ENCODE measurements around the gene MTHFD2L.
"Not testable (repeated sequence)": the region's sequence is repeated elsewhere in the genome, so short reads cannot be mapped to it uniquely, and the experiment has no call there.

Gene MTHFD2L

DNA sequence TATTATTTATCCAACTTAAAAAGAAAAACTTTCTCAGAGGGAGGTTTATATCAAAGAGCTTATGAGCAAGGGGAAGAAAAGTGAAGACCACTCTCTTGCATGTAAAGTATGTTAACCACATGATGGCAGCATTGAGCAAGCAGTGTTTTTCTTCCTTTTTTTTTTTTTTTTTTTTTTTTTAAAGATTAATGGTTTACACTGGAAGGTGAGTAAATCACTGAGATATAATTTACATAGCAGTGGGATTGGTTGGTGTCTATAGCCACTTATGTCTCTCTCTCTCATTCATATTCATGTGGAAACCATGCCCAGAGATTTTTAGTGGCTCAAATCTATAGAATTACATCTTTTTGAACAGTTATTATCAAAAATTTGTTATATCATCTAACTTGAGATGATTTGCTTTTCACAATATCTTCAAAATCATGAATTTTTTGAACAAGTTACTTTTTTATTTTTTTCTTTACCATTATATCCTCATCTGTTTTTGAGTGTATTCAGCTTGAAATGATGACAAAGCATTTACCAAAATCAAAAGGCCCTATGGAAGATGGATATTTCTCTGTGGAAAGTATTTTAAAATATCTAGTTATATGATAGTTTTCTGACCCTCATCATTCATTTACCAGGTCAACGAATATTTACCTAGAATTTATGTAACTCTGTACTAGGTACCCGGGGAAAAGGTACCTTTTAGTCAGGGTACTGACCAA is 31.6 kb downstream of the MTHFD2L start:
- DNase-seq (ENCODE audit: low read depth, low spot score) = no peak

GRCh38 chr4:74190332-74190731 is 32.4 kb downstream of the MTHFD2L start:
- DNase-seq (ENCODE audit: low read depth, low spot score) = no peak

DNA sequence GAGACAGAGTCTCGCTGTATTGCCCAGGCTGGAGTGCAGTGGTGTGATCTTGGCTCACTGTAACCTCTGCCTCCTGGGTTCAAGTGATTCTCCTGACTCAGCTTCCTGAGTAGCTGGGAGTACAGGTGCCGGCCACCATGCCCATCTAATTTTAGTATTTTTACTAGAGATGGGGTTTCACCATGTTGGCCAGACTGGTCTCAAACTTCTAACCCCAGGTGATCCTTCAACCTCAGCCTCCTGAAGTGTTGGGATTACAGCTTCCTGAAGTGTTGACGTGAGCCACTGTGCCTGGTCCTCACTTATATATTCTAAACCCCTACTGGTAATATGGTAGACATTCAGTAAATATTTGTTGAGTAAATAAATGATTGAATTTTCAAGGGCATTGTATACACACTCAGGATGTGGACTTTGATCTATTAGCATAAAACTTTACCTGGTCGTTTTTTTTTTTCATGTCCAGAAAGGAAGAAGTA is 33.0 kb downstream of the MTHFD2L start:
- DNase-seq (ENCODE audit: low read depth, low spot score) = no peak

GRCh38 chr4:74197080-74197479 is 39.2 kb downstream of the MTHFD2L start:
- DNase-seq (ENCODE audit: low read depth, low spot score) = no peak

DNA sequence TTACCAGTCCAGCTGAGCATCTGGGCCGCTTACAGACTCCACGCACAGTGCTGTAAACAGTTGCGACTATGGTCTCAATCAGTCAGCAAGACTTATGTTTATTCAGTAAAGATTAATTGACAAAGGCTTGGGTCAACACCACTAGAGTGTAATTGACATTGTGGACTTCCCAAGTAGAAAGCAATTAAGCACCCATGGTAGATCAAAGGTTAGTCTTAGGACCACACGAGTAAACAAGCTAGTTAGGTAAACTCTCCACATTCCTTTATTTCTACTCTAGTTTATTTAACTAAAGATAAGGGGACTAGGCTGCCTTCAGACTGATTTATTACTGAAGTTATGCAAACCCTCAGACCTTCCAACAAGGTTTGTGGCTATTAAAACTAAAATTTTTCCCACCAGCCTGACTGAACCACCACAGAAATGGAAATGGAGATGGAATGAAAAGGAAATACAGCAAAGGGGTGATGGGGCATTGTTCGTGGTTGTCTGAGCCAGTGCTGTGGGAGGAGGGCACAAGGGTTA is 44.2 kb downstream of the MTHFD2L start:
- no peak for DNase-seq (ENCODE audit: low read depth, low spot score)

GRCh38 chr4:74203467-74203866 is 45.5 kb downstream of the MTHFD2L start:
- DNase-seq (ENCODE audit: low read depth, low spot score) = no peak

DNA sequence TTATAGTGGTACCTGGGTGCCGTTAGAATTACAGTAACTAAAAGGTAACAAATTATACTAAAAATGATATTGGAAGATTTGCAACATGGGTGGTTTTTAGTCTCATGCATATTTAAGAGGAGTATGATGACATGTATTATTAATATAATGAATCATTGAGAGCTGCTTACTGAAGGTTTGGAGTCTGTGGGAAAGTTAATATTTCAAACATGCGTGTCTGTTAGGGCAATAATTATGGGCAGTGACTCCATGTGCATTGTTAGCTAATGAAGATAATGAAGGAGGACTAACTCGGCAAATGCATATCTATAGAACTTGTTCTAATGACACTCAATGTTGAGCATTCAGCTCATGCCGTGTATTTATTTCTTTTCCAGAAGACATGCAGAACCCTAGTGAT is 47.1 kb downstream of the MTHFD2L start:
- no peak for DNase-seq (ENCODE audit: low read depth, low spot score)

GRCh38 chr4:74205559-74205958 is 47.6 kb downstream of the MTHFD2L start:
- DNase-seq (ENCODE audit: low read depth, low spot score) = no peak

DNA sequence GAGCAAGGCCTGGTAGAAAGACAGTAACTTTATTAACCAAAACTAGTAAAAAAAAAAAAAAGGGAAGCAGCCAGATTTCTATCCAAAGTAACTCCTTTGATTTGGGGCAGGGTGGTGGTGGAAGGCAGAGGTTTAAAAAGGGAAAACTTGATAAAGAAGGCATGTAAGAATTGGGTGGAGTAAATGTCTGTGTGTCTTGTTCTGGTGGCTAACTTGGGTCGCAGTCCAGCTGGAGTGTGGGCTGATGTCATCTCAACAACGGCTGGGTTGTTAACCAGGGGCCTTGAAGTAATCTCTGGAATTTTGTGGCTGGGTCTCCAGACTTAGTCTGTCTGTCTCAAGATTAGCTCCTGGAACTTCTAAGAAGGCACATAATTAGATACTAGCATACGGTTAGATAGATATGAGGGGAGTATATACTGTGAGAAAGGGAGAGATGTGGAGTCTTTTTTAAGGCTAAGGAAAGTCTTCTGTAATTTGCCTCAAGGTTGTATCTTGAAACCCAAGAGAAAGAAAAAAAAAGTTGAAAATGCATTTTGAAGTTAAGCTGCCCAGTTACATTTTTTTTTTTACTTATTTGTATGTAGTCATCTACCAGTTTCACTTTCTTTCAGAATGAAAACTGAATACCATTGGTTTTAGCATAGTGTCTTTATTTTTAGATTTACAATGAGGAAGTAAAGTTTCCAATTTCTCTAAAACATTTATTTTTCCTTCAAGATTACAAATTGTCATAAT is 48.3 kb downstream of the MTHFD2L start:
- DNase-seq (ENCODE audit: low read depth, low spot score) = no peak

GRCh38 chr4:74214457-74215159 is 56.7 kb downstream of the MTHFD2L start:
- not testable (repeated sequence) for DNase-seq (ENCODE audit: low read depth, low spot score)

- not testable (repeated sequence) for DNase-seq (ENCODE audit: low read depth, low spot score)
Measured at GRCh38 chr4:74215236-74215635, 57.3 kb downstream of the MTHFD2L start.

DNA sequence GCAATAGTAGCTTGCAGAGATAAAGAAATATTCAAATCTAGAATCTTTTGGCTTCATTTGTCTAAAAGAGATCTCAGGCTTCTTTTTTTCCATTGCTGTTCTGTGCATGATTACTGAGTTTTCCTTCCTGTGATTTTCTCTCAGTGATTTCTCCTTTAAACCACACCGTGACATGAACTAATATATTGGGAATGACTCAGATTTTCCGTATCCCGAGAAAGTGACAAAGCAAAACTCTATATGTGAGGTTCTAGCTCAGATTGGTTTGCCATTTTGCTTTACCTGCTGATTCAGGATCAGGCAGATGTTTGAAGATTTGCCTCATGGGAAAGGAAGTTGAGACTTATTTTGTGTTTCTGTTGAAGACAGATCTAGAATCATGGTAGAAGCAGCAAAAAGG is 59.4 kb downstream of the MTHFD2L start:
- DNase-seq (ENCODE audit: low read depth, low spot score) = no peak

DNA sequence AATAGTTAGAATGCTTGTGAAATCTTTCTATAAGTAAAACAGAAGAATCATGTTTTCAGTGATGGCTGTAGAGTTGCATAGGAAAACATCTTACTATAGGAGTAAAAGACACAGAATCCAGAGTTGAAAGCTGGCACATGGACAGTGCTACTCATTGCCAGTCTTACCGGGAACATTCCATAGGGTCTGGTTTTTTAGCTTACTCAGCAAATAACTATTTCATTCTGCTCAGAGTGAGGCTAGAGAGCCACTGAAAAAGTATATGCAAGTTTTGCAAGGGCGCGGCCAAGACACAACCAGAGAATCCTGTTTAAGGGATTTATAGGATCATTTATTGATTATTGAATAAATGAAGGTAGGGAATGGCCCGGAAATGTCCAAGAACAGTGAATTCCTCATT is 60.3 kb downstream of the MTHFD2L start:
- no peak for DNase-seq (ENCODE audit: low read depth, low spot score)

DNA sequence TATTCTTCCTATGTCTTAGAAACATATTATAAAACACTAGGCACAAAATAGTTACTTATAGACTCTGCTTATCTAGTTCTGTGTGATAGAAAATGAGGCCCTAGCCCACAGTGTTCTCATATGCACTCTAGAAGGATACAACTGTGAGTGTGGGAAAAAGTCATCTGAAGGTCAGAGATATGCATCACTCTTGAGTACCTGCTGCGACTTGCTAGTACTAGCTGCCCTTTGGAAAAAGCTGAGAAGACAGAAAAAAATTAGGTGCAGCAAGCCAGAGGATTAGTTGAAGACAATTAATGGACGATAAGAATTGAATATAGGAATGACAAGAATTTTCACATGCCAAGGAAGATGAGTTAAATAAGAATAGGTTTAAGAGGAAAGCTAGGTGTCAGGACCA is 61.3 kb downstream of the MTHFD2L start:
- no peak for DNase-seq (ENCODE audit: low read depth, low spot score)

DNA sequence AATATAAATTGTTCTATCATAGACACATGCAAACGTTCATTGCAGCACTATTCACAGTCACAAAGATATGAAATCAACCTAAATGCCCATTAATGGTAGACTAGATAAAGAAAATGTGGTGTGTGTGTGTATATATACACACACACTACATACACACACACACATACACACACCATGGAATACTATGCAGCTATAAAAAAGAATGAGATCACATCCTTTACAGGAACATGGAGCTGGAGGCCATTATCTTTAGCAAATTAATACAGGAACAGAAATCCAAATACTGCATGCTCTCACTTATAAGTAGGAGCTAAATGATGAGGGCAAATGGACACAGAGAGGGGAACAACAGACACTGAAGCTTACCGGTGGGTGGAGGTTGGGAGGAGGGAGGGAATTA is 65.2 kb downstream of the MTHFD2L start:
- DNase-seq (ENCODE audit: low read depth, low spot score) = no peak

- no peak for DNase-seq (ENCODE audit: low read depth, low spot score)
Measured at GRCh38 chr4:74223801-74224200, 65.9 kb downstream of the MTHFD2L start.

DNA sequence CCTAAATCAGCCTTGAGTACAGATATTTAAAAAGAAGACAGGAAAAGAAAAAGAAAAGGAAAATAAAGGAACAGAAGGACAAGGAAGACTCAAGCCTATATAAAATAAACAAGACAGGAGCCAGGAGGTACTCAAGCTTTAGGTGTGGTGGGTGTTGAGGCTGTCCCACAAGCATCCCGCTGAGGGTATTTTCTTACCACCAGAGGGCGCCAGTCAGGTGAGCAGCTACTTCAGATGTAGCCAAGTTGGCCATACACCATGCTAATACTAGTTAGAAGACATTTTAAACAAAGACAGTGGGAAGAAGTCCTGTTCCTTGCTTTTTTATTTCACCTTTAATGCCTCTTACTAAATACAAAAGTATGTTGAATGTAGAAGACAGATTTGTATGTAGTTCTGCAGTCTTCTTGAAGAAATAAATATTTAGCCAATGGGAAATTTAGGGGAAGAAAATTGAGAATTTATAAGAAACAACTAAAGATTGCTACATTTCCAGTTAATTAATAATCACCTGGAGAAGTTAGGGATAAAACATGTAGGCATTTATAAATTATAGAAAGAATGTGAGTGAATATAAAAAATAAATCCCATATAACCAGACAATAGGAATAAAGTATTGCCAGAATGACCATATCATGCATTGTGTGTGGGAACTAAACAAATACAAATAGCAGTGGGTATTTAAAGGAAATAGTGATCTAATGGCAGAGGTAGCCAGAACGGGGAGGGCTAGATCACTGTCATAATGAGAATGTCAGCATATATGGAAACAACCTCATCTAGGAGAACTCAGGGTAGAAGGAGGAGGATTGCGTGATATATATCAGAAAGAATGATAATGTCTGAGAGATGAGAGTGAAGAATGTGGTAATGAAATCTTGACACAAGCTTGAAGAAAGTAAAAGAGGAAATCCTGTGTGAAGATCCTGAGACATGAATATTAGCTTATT is 71.0 kb downstream of the MTHFD2L start:
- peak; percentile 59 for DNase-seq (ENCODE audit: low read depth, low spot score)

DNA sequence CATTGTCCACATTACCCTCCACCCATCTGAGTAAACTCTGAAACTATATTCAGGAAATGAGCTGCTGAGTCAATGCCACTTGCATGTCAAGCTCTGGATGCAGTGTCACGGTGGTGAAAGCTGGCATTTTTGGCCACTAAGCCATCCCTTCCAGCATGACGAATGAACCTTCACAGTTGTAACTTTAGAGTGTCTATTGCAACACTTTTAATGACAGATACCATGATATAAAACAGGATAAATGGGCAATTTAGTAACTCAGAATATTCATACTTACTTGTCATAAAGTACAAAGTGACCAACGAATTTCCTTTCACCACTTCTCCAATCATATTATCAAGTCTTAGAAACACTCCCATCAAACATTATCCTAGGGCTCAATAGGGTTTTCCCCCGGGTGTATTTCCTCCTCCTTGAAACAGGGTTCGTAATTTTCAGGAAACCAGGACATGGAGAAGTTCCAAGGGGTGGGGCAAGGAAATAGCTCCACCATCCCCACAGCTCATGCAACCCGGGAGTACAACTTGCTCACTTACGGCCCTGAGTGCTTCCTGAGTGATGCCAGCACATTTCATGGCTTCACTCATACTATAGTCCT is 73.1 kb downstream of the MTHFD2L start:
- no peak for DNase-seq (ENCODE audit: low read depth, low spot score)

GRCh38 chr4:74235135-74235534 is 77.2 kb downstream of the MTHFD2L start:
- DNase-seq (ENCODE audit: low read depth, low spot score) = no peak

- DNase-seq (ENCODE audit: low read depth, low spot score) = no peak
Measured at GRCh38 chr4:74237425-74237966, 79.6 kb downstream of the MTHFD2L start.

Data from activated CD4-positive, CD25-positive, alpha-beta regulatory T cell treated with anti-CD3 and anti-CD28 coated beads, Interleukin-2, amount 50 U/mL, for 16 hours (primary cell).